Esophagus muscularis mucosa (tissue), 4 donors: Measurements from ENCODE around the gene AKAP5.

Experiments
- EP300 ChIP-seq: sonication (generic); formaldehyde crosslinking; IDR thresholded peaks from one replicate; pipeline ENCODE4 v1.6.1; 2017; ENCODE audit warnings: antibody characterized with exemption
- POLR2A ChIP-seq: fragments of 450-650 bp; IDR thresholded peaks from one replicate; pipeline ENCODE4 v1.6.1; 2017; ENCODE audit warnings: antibody characterized with exemption, moderate library complexity, mild to moderate bottlenecking, low read depth
- POLR2AphosphoS5 ChIP-seq, 2 donors: sonication (generic); formaldehyde crosslinking; IDR thresholded peaks; one replicate each; pipeline ENCODE4 v1.6.1; 2017; ENCODE audit warnings: antibody characterized with exemption in 2 of 2
- TF ChIP-seq, protein P1 (sequence below), 3 experiments: fragments of 200-600 bp in 2 of 3; fragments of 450-650 bp in 1 of 3; sonication (generic) in 2 of 3; IDR thresholded peaks; one replicate each; pipeline ENCODE4 v1.5.1; 2017 to 2019; ENCODE audit warnings: antibody characterized with exemption in 3 of 3, mild to moderate bottlenecking in 2 of 3, moderate library complexity in 1 of 3

DNA sequence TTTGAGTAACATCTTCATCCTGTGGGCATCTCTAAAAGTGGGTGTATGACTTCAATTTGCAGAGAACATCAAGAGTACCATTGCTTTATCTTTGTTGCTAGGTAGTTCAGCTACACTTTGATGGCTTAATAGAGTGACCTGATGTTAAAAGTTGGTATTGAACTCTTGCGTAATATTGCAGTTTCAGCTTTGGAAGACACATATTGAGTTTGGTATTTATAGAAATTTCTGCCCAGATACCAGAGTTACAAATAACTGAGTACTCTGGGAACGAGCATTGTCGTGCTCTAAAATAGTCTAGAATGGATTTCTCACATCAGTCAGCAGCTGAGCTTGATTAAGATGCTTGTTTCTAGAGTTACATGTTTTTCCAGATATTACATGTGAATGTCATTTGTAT, 24.8 kb upstream of the AKAP5 start:
- TF ChIP-seq POLR2A (no peak), EP300 (no peak), POLR2AphosphoS5 (IDR thresholded peaks at IDR 0.05) (no peak)
- TF ChIP-seq, protein P1, sequence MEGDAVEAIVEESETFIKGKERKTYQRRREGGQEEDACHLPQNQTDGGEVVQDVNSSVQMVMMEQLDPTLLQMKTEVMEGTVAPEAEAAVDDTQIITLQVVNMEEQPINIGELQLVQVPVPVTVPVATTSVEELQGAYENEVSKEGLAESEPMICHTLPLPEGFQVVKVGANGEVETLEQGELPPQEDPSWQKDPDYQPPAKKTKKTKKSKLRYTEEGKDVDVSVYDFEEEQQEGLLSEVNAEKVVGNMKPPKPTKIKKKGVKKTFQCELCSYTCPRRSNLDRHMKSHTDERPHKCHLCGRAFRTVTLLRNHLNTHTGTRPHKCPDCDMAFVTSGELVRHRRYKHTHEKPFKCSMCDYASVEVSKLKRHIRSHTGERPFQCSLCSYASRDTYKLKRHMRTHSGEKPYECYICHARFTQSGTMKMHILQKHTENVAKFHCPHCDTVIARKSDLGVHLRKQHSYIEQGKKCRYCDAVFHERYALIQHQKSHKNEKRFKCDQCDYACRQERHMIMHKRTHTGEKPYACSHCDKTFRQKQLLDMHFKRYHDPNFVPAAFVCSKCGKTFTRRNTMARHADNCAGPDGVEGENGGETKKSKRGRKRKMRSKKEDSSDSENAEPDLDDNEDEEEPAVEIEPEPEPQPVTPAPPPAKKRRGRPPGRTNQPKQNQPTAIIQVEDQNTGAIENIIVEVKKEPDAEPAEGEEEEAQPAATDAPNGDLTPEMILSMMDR (IDR thresholded peaks at IDR 0.05): no peak
